ENCODE measurements around the gene CSNK2A2. TPM values are rescaled to one million over a fixed set of nuclear protein-coding genes. Genes with fewer than 3 reads are reported as not detected.

Gene CSNK2A2
- total RNA-seq, 1 experiment from 2014 or later, result 18.5 TPM

- no peak for DNase-seq (ENCODE audit: low read depth)
- in situ Hi-C loops (cut with HindIII; ENCODE audit: low pct_unique_long_range_greater_than_20kb, low sequenced_read_pairs), result no loop called here
Measured at GRCh38 chr16:58205276-58206036, 7.5 kb upstream of the CSNK2A2 start.

GRCh38 chr16:58201163-58201562, 3.3 kb upstream of the CSNK2A2 start:
- DNase-seq (ENCODE audit: low read depth), result no peak
- in situ Hi-C loops (cut with HindIII; ENCODE audit: low pct_unique_long_range_greater_than_20kb, low sequenced_read_pairs), result no loop called here

GRCh38 chr16:58200004-58200797, 2.3 kb upstream of the CSNK2A2 start:
- in situ Hi-C loops (cut with HindIII; ENCODE audit: low pct_unique_long_range_greater_than_20kb, low sequenced_read_pairs), result no loop called here
- DNase-seq (ENCODE audit: low read depth), result no peak

GRCh38 chr16:58198803-58199411, 1.0 kb upstream of the CSNK2A2 start:
- DNase-seq (ENCODE audit: low read depth), result no peak
- in situ Hi-C loops (cut with HindIII; ENCODE audit: low pct_unique_long_range_greater_than_20kb, low sequenced_read_pairs), result no loop called here

- in situ Hi-C loops (cut with HindIII; ENCODE audit: low pct_unique_long_range_greater_than_20kb, low sequenced_read_pairs), result no loop called here
- no peak for DNase-seq (ENCODE audit: low read depth)
Measured at GRCh38 chr16:58197314-58198012, 443 bp downstream of the CSNK2A2 start.

- DNase-seq (ENCODE audit: low read depth), result no peak
- in situ Hi-C loops (cut with HindIII; ENCODE audit: low pct_unique_long_range_greater_than_20kb, low sequenced_read_pairs), result no loop called here
Measured at GRCh38 chr16:58196898-58197313, 1.0 kb downstream of the CSNK2A2 start.

GRCh38 chr16:58195771-58196170, 2.1 kb downstream of the CSNK2A2 start:
- in situ Hi-C loops (cut with HindIII; ENCODE audit: low pct_unique_long_range_greater_than_20kb, low sequenced_read_pairs), result no loop called here
- no peak for DNase-seq (ENCODE audit: low read depth)

GRCh38 chr16:58195344-58195743, 2.6 kb downstream of the CSNK2A2 start:
- in situ Hi-C loops (cut with HindIII; ENCODE audit: low pct_unique_long_range_greater_than_20kb, low sequenced_read_pairs), result no loop called here

GRCh38 chr16:58194790-58195189, 3.1 kb downstream of the CSNK2A2 start:
- in situ Hi-C loops (cut with HindIII; ENCODE audit: low pct_unique_long_range_greater_than_20kb, low sequenced_read_pairs), result no loop called here
- DNase-seq (ENCODE audit: low read depth), result no peak

More at GRCh38 chr16:58195344-58195743, 2.6 kb downstream of the CSNK2A2 start:
- no peak for DNase-seq (ENCODE audit: low read depth)

- in situ Hi-C loops (cut with HindIII; ENCODE audit: low pct_unique_long_range_greater_than_20kb, low sequenced_read_pairs), result no loop called here
- DNase-seq (ENCODE audit: low read depth), result no peak
Measured at GRCh38 chr16:58187665-58188421, 10.1 kb downstream of the CSNK2A2 start.

- no peak for DNase-seq (ENCODE audit: low read depth)
- in situ Hi-C loops (cut with HindIII; ENCODE audit: low pct_unique_long_range_greater_than_20kb, low sequenced_read_pairs), result no loop called here
Measured at GRCh38 chr16:58187092-58187491, 10.8 kb downstream of the CSNK2A2 start.

GRCh38 chr16:58186176-58186944, 11.5 kb downstream of the CSNK2A2 start:
- in situ Hi-C loops (cut with HindIII; ENCODE audit: low pct_unique_long_range_greater_than_20kb, low sequenced_read_pairs), result no loop called here
- DNase-seq (ENCODE audit: low read depth), result no peak

- in situ Hi-C loops (cut with HindIII; ENCODE audit: low pct_unique_long_range_greater_than_20kb, low sequenced_read_pairs), result no loop called here
- no peak for DNase-seq (ENCODE audit: low read depth)
Measured at GRCh38 chr16:58177353-58177710, 20.6 kb downstream of the CSNK2A2 start.

- DNase-seq (ENCODE audit: low read depth), result no peak
- in situ Hi-C loops (cut with HindIII; ENCODE audit: low pct_unique_long_range_greater_than_20kb, low sequenced_read_pairs), result no loop called here
Measured at GRCh38 chr16:58176608-58177352, 21.1 kb downstream of the CSNK2A2 start.

GRCh38 chr16:58170223-58170622, 27.7 kb downstream of the CSNK2A2 start:
- DNase-seq (ENCODE audit: low read depth), result no peak
- in situ Hi-C loops (cut with HindIII; ENCODE audit: low pct_unique_long_range_greater_than_20kb, low sequenced_read_pairs), result no loop called here

GRCh38 chr16:58160855-58161254, 37.1 kb downstream of the CSNK2A2 start:
- in situ Hi-C loops (cut with HindIII; ENCODE audit: low pct_unique_long_range_greater_than_20kb, low sequenced_read_pairs), result no loop called here
- no peak for DNase-seq (ENCODE audit: low read depth)

GRCh38 chr16:58158725-58159124, 39.2 kb downstream of the CSNK2A2 start:
- no peak for DNase-seq (ENCODE audit: low read depth)
- in situ Hi-C loops (cut with HindIII; ENCODE audit: low pct_unique_long_range_greater_than_20kb, low sequenced_read_pairs), result no loop called here

Measured in Caki2 (cell line).